ENCODE data around the gene PLCL1. TPM values are rescaled to one million over a fixed set of nuclear protein-coding genes. Genes with fewer than 3 reads are reported as not detected.

Gene PLCL1
- total RNA-seq, 1 donor from 2014 or later = 78.6 TPM

DNA sequence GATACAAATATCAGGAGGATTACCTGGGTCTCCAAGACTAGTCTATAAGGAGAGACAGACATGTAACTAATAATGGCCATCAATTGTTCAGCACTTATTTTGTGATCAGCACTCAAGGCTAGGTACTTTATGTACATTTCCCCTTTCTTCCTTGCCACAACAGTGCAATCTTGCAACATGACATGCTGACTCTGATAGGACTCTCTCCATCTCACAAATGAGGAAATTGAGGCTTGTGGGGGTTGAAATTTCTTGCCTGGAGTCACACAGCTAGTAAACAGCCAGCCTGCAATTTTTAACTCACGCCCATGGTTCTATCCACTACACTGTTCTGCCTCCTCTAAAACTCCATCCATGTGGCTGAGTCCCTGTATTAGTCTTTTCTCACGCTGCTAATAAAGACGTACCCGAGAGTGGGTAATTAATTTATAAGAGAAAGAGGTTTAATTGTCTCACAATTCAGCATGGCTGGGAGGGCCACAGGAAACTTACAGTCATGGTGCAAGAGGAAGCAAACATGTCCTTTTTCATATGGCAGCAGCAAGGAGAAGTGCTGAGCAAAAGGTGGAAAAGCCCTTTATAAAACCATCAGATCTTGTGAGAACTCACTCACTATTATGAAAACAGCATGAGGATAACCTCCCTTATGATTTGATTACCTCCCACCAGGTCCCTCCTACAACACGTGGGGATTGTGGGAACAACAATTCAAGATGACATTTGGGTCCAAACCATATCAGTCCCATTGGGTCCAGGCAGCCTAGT, 302.4 kb downstream of the PLCL1 start:
- Histone ChIP-seq H3K27me3 (ENCODE audit: low read depth) (no peaks in the 10 kb centered on the region), H3K36me3 (peaks cover 18% of the 10 kb centered on the region), H3K9me3 (replicated peaks) (no peaks in the 10 kb centered on the region), H3K4me3 (no peak overlapping the region), H3K27ac (replicated peaks) (peak overlapping the region; percentile 9), H3K4me1 (peaks cover 73% of the 10 kb centered on the region)
- DNase-seq = no peak
- TF ChIP-seq, protein P1, sequence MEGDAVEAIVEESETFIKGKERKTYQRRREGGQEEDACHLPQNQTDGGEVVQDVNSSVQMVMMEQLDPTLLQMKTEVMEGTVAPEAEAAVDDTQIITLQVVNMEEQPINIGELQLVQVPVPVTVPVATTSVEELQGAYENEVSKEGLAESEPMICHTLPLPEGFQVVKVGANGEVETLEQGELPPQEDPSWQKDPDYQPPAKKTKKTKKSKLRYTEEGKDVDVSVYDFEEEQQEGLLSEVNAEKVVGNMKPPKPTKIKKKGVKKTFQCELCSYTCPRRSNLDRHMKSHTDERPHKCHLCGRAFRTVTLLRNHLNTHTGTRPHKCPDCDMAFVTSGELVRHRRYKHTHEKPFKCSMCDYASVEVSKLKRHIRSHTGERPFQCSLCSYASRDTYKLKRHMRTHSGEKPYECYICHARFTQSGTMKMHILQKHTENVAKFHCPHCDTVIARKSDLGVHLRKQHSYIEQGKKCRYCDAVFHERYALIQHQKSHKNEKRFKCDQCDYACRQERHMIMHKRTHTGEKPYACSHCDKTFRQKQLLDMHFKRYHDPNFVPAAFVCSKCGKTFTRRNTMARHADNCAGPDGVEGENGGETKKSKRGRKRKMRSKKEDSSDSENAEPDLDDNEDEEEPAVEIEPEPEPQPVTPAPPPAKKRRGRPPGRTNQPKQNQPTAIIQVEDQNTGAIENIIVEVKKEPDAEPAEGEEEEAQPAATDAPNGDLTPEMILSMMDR (IDR thresholded peaks at IDR 0.05; ENCODE audit: borderline replicate concordance) = no peak
- intact Hi-C loops (cut with micrococcal nuclease) = no loop called here

DNA sequence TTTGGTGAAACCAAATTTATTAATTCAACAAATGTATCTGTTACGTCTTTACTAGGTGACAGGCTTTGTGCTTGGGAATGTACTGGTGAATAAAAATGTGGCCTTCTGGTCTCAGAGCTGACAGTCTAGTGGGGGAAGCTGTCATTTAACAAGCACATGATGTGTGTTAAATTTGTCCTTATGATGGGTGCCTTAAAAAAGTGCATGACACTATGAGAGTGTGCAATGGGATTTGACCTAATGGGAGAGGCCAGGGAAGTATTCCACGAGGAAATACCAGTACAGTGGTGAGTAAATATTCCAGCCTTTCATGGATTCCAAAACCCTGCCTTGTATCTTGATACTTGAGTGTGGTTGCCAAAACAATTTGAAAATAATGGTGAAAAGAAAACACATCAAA, 308.9 kb downstream of the PLCL1 start:
- no peak for DNase-seq
- peaks cover 86% of the 10 kb centered on the region for H3K4me1 ChIP-seq
- intact Hi-C loops (cut with micrococcal nuclease) = no loop called here
- H3K9me3 ChIP-seq (replicated peaks) = no peaks in the 10 kb centered on the region
- no peaks in the 10 kb centered on the region for H3K27me3 ChIP-seq (ENCODE audit: low read depth)
- no peak overlapping the region for H3K4me3 ChIP-seq
- TF ChIP-seq, protein P1 (IDR thresholded peaks at IDR 0.05; ENCODE audit: borderline replicate concordance) = no peak
- peak overlapping the region; percentile 65 for H3K27ac ChIP-seq (replicated peaks)
- no peaks in the 10 kb centered on the region for H3K36me3 ChIP-seq

DNA sequence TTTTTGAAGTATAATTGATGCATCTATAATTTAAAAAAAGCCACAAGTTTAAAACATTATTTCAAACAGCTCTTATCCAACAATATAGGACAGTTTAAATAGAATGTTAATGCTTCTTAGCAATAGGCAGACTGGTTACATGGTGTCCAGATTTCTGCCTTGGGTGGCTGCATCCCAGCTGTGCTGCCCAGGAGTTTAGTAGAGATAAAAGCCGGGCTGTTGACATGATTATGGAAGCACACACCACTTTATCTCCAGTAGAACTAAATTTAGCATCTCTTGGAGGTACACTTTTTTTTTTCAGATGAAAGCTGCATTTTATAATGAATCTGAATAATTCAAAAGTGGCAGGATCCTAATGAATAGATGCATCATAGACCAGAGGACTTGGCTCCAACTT, 309.7 kb downstream of the PLCL1 start:
- H3K4me3 ChIP-seq = no peak overlapping the region
- H3K4me1 ChIP-seq = peaks cover 85% of the 10 kb centered on the region
- H3K36me3 ChIP-seq = no peaks in the 10 kb centered on the region
- H3K9me3 ChIP-seq (replicated peaks) = no peaks in the 10 kb centered on the region
- TF ChIP-seq, protein P1 (IDR thresholded peaks at IDR 0.05; ENCODE audit: borderline replicate concordance) = no peak
- H3K27ac ChIP-seq (replicated peaks) = peak overlapping the region; percentile 65
- intact Hi-C loops (cut with micrococcal nuclease) = no loop called here
- H3K27me3 ChIP-seq (ENCODE audit: low read depth) = no peaks in the 10 kb centered on the region
- peak; percentile 26 for DNase-seq

DNA sequence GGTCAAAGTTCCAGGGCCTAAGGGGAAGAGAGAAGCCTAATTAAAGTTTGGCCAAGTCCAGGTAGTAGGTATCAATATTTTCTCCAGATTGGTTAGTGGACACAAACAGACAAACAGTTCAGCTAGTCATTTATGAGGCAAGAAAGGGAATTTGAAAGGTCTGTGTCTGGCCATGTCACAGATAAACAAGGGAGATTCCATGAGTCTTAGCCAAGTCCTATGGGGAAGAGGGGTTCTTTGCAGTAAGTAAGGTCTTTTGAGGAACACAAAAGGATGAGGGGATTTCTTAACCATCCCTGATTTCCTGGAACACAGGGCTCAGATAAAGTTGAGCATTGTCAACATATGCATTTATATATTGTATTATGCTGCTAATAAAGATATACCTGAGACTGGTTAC, 310.8 kb downstream of the PLCL1 start:
- Histone ChIP-seq H3K36me3 (no peaks in the 10 kb centered on the region), H3K4me3 (no peak overlapping the region), H3K27ac (replicated peaks) (peak overlapping the region; percentile 65), H3K27me3 (ENCODE audit: low read depth) (no peaks in the 10 kb centered on the region), H3K4me1 (peaks cover 74% of the 10 kb centered on the region), H3K9me3 (replicated peaks) (no peaks in the 10 kb centered on the region)
- TF ChIP-seq, protein P1 (IDR thresholded peaks at IDR 0.05; ENCODE audit: borderline replicate concordance) = no peak
- intact Hi-C loops (cut with micrococcal nuclease) = no loop called here
- DNase-seq = no peak

DNA sequence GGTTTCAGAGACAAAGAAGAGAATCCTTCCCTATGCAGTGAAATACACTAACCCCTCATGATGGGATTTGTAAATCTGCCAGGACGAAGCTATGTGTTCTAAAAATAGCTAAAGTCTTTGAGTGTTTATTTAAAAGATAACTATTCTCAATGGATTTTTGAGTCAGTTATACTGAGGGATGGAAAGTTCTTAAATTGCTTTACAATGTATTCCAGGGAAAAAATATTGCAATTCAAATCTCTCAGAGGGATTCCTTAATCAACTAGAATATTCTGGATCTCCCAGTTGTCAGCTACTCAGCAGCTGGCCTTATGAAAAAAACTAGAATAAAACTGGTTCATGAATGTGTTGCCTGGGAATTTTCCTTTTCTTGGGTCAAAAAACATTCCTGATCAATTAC, 312.4 kb downstream of the PLCL1 start:
- no peaks in the 10 kb centered on the region for H3K27me3 ChIP-seq (ENCODE audit: low read depth)
- TF ChIP-seq, protein P1 (IDR thresholded peaks at IDR 0.05; ENCODE audit: borderline replicate concordance) = no peak
- H3K4me1 ChIP-seq = peaks cover 68% of the 10 kb centered on the region
- no peak for DNase-seq
- H3K4me3 ChIP-seq = no peak overlapping the region
- H3K9me3 ChIP-seq (replicated peaks) = no peaks in the 10 kb centered on the region
- peak overlapping the region; percentile 57 for H3K27ac ChIP-seq (replicated peaks)
- H3K36me3 ChIP-seq = no peaks in the 10 kb centered on the region
- intact Hi-C loops (cut with micrococcal nuclease) = no loop called here

Measured in left ventricle myocardium inferior (tissue), 1 donor.